ENCODE results near the gene LAMA2.

Gene LAMA2

GRCh38 chr6:129175066-129175465, 292.1 kb downstream of the LAMA2 start:
- no peak for TF ChIP-seq CTCF (IDR thresholded peaks at IDR 0.05)
- Histone ChIP-seq H3K4me1 (ENCODE audit: control insufficient read depth in 1 of 2, insufficient read depth in 1 of 2, low read depth in 1 of 2, low read length in 1 of 2) (no peaks in the 10 kb centered on the region), H3K27me3 (no peaks in the 10 kb centered on the region), H3K4me3 (ENCODE audit: low read depth in 1 of 2, low read length in 1 of 2) (no peak overlapping the region), H3K27ac (no peak overlapping the region), H3K36me3 (no peaks in the 10 kb centered on the region), H3K9me3 (no peaks in the 10 kb centered on the region)

- no peak overlapping the region for H3K4me3 ChIP-seq (ENCODE audit: low read depth in 1 of 2, low read length in 1 of 2)
- no peaks in the 10 kb centered on the region for H3K36me3 ChIP-seq
- no peaks in the 10 kb centered on the region for H3K4me1 ChIP-seq (ENCODE audit: control insufficient read depth in 1 of 2, insufficient read depth in 1 of 2, low read depth in 1 of 2, low read length in 1 of 2)
- H3K27me3 ChIP-seq = no peaks in the 10 kb centered on the region
- no peak for TF ChIP-seq CTCF (IDR thresholded peaks at IDR 0.05)
- H3K9me3 ChIP-seq = no peaks in the 10 kb centered on the region
- H3K27ac ChIP-seq = no peak overlapping the region
Observed at GRCh38 chr6:129177801-129178200, 294.9 kb downstream of the LAMA2 start.

GRCh38 chr6:129179283-129179682, 296.3 kb downstream of the LAMA2 start:
- no peaks in the 10 kb centered on the region for H3K27me3 ChIP-seq
- H3K27ac ChIP-seq = no peak overlapping the region
- H3K9me3 ChIP-seq = no peaks in the 10 kb centered on the region
- no peak for TF ChIP-seq CTCF (IDR thresholded peaks at IDR 0.05)
- H3K36me3 ChIP-seq = no peaks in the 10 kb centered on the region
- H3K4me3 ChIP-seq (ENCODE audit: low read depth in 1 of 2, low read length in 1 of 2) = no peak overlapping the region
- H3K4me1 ChIP-seq (ENCODE audit: control insufficient read depth in 1 of 2, insufficient read depth in 1 of 2, low read depth in 1 of 2, low read length in 1 of 2) = no peaks in the 10 kb centered on the region

GRCh38 chr6:129181001-129181400, 298.1 kb downstream of the LAMA2 start:
- Histone ChIP-seq H3K9me3 (no peaks in the 10 kb centered on the region), H3K36me3 (no peaks in the 10 kb centered on the region), H3K4me1 (ENCODE audit: control insufficient read depth in 1 of 2, insufficient read depth in 1 of 2, low read depth in 1 of 2, low read length in 1 of 2) (no peaks in the 10 kb centered on the region), H3K27ac (no peak overlapping the region), H3K27me3 (no peaks in the 10 kb centered on the region), H3K4me3 (ENCODE audit: low read depth in 1 of 2, low read length in 1 of 2) (no peak overlapping the region)
- TF ChIP-seq CTCF (IDR thresholded peaks at IDR 0.05) = no peak

GRCh38 chr6:129183187-129183591, 300.3 kb downstream of the LAMA2 start:
- H3K4me1 ChIP-seq (ENCODE audit: control insufficient read depth in 1 of 2, insufficient read depth in 1 of 2, low read depth in 1 of 2, low read length in 1 of 2) = no peaks in the 10 kb centered on the region
- TF ChIP-seq CTCF (IDR thresholded peaks at IDR 0.05) = no peak
- no peaks in the 10 kb centered on the region for H3K9me3 ChIP-seq
- no peak overlapping the region for H3K4me3 ChIP-seq (ENCODE audit: low read depth in 1 of 2, low read length in 1 of 2)
- H3K27ac ChIP-seq = no peak overlapping the region
- no peaks in the 10 kb centered on the region for H3K27me3 ChIP-seq
- H3K36me3 ChIP-seq = no peaks in the 10 kb centered on the region

All from neutrophil (primary cell).